ENCODE data around the gene GZMM. TPM values are rescaled to one million over a fixed set of nuclear protein-coding genes. Genes with fewer than 3 reads are reported as not detected.

GZMM gene
- total RNA-seq, 1 experiment from 2014 or later: not detected

- H3K9me3 ChIP-seq (ENCODE audit: low read length): no peaks in the 10 kb centered on the region
- H3F3A ChIP-seq (ENCODE audit: low read length, unreplicated experiment): no peaks in the 10 kb centered on the region
- H3K27me3 ChIP-seq (ENCODE audit: low read length): peaks cover 7% of the 10 kb centered on the region; the same call in 1 of the 2 replicates
- H3K9me2 ChIP-seq (replicated peaks; ENCODE audit: low read length): no peaks in the 10 kb centered on the region
- H3K79me2 ChIP-seq (ENCODE audit: low read length): no peaks in the 10 kb centered on the region
- no peaks in the 10 kb centered on the region for H4K20me1 ChIP-seq (ENCODE audit: low read length)
- peak overlapping the region; percentile 74 for H3K4me2 ChIP-seq (ENCODE audit: low read length)
- H2AFZ ChIP-seq (ENCODE audit: low read length): no peak overlapping the region
- TF ChIP-seq EZH2 (IDR thresholded peaks at IDR 0.05; ENCODE audit: low read length, unreplicated experiment): no peak
- TF ChIP-seq EZH2phosphoT487 (IDR thresholded peaks at IDR 0.05; ENCODE audit: borderline replicate concordance, low read length): no peak
- TF ChIP-seq CTCF (conservative IDR thresholded peaks at IDR 0.05; ENCODE audit: low read depth, low read length): peak; percentile 64
- H3K27ac ChIP-seq (ENCODE audit: low read length): no peak overlapping the region
- ATAC-seq (peak; percentile 33), DNase-seq (peak; percentile 78)
- CTCF ChIA-PET: no interaction called here
- BruUV-seq (replicated peaks): no TSS peak
- no peaks in the 10 kb centered on the region; the same call in 1 of the 2 replicates for H3K36me3 ChIP-seq (ENCODE audit: low read depth, low read length)
- POLR2A ChIA-PET (ENCODE audit: unreplicated experiment): no interaction called here
- no peak overlapping the region for H3K9ac ChIP-seq (ENCODE audit: low read length)
- peak overlapping the region; percentile 38; the same call in 1 of the 2 replicates for H3K4me3 ChIP-seq (ENCODE audit: low read length)
- intact Hi-C loops (cut with micrococcal nuclease): loop anchor here (5.0 kb wide), 1 partner anchor 144 kb away; no protein-coding TSS in a partner anchor
- peaks cover 10% of the 10 kb centered on the region for H3K4me1 ChIP-seq (ENCODE audit: insufficient read depth, low read length)
Observed at GRCh38 chr19:588093-588740, 44.4 kb downstream of the GZMM start.

- Histone ChIP-seq H3K79me2 (ENCODE audit: low read length) (no peaks in the 10 kb centered on the region), H3F3A (ENCODE audit: low read length, unreplicated experiment) (no peaks in the 10 kb centered on the region), H2AFZ (ENCODE audit: low read length) (no peak overlapping the region), H3K9ac (ENCODE audit: low read length) (no peak overlapping the region), H3K36me3 (ENCODE audit: low read depth, low read length) (no peaks in the 10 kb centered on the region), H4K20me1 (ENCODE audit: low read length) (no peaks in the 10 kb centered on the region), H3K27ac (ENCODE audit: low read length) (no peak overlapping the region), H3K27me3 (ENCODE audit: low read length) (peaks cover 7% of the 10 kb centered on the region; the same call in 1 of the 2 replicates), H3K4me3 (ENCODE audit: low read length) (no peak overlapping the region), H3K4me2 (ENCODE audit: low read length) (peak overlapping the region; percentile 74), H3K4me1 (ENCODE audit: insufficient read depth, low read length) (peaks cover 10% of the 10 kb centered on the region), H3K9me2 (replicated peaks; ENCODE audit: low read length) (no peaks in the 10 kb centered on the region), H3K9me3 (ENCODE audit: low read length) (no peaks in the 10 kb centered on the region)
- DNase-seq (no peak), ATAC-seq (no peak)
- CTCF ChIA-PET: interaction anchor here (0.6 kb wide), 1 partner anchor 15 kb away, joined by 3 read pairs; no protein-coding TSS in a partner anchor
- no TSS peak for BruUV-seq (replicated peaks)
- intact Hi-C loops (cut with micrococcal nuclease): loop anchor here (5.0 kb wide), 1 partner anchor 143 kb away; no protein-coding TSS in a partner anchor
- TF ChIP-seq EZH2phosphoT487 (IDR thresholded peaks at IDR 0.05; ENCODE audit: borderline replicate concordance, low read length) (no peak), EZH2 (IDR thresholded peaks at IDR 0.05; ENCODE audit: low read length, unreplicated experiment) (no peak), CTCF (conservative IDR thresholded peaks at IDR 0.05; ENCODE audit: low read depth, low read length) (no peak)
- POLR2A ChIA-PET (ENCODE audit: unreplicated experiment): no interaction called here
Observed at GRCh38 chr19:588741-589692, 45.2 kb downstream of the GZMM start.

Data from PC-3 (cell line).